ENCODE results near the gene LSM7. TPM values are rescaled to one million over a fixed set of nuclear protein-coding genes. Genes with fewer than 3 reads are reported as not detected.

The LSM7 gene
- 79.3 and 157 TPM in 2 replicates for total RNA-seq

DNA sequence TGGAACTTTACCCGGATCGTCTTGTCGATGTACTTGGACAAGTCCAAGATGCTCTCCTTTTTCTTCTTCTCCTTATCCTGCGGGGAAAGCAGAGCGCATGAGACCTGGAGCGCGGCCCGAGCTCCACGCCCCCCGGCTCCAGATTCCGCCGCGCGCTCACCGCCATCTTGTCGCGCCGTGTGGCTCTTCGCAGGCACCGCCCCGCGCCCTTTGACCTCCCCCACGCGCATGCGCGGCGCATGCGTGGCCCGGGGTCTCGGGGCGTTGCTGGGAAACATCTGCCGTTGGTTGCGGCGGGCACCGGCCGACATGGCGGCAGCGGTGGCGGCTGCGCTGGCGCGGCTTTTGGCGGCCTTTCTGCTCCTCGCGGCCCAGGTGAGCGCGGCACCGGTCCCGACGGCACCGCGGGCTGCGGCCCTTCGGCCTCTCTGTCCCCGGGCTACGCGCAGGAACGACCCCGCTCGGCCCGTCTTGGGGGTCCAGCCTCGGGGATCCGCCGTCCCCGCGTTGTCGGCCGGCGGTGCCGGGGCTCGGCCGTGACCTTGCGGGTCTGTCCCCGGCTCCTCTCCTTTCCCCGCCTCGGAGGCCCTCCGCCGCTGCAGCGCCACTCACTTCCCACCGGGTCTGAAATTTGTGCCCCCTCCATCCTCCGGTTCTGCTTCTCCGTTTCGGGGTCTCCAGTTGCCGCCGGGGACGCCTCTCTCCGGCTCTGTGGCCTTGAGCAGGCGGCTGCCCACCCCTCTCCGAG is at the start of gene LSM7, which contains the start of gene SPPL2B:
TSS of gene LSM7 (minus strand) at position 186 of the 748 bp plus-strand sequence. CDS start at position 166, 20 bp downstream.
TSS of gene SPPL2B (plus strand) at position 284 of the 748 bp plus-strand sequence. CDS start at position 310, 26 bp downstream.

DNA sequence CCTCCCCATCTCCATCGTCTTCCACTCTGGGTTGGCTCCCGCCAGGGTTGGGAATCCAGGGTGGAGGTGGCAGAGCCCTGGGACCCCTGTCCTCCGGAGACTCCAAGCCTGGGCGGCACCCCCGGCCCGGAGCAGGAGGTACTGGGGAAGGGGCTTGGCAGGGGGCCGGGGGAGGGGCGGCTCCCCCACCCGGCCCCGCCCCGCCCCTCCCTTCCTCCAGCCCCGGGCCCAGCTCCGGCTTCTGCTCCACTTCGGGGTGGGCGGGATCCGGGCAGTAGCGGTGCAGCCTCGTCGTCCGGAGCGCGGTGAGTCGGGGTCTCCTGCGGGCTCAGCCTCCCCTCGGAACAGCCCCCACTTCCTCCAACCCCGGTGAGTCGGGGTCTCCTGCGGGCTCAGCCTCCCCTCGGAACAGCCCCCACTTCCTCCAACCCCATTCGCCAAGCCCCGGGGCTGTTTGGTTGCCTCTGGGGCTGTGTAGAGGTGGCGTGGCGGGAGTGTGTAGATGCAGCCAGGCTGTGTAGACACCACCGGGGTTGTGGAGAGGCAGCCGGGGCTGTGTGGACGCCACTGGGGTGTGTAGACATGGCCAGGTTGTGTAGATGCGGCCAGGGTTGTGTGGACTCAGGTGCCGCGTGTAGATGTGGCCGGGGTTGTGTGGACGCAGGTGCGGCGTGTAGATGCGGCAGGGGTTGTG is 31.8 kb upstream of the LSM7 start, which contains the start of gene TMPRSS9:
TSS of gene TMPRSS9 (plus strand) at position 274 of the 694 bp plus-strand sequence. CDS start 29,521 bp downstream, outside the sequence.

GRCh38 chr19:2308114-2308556 is 20.3 kb downstream of the LSM7 start, which contains the start of gene LINGO3:
Gene LINGO3 (minus strand): TSS chr19:2308154. CDS start chr19:2291776, 16,378 bp downstream.

DNA sequence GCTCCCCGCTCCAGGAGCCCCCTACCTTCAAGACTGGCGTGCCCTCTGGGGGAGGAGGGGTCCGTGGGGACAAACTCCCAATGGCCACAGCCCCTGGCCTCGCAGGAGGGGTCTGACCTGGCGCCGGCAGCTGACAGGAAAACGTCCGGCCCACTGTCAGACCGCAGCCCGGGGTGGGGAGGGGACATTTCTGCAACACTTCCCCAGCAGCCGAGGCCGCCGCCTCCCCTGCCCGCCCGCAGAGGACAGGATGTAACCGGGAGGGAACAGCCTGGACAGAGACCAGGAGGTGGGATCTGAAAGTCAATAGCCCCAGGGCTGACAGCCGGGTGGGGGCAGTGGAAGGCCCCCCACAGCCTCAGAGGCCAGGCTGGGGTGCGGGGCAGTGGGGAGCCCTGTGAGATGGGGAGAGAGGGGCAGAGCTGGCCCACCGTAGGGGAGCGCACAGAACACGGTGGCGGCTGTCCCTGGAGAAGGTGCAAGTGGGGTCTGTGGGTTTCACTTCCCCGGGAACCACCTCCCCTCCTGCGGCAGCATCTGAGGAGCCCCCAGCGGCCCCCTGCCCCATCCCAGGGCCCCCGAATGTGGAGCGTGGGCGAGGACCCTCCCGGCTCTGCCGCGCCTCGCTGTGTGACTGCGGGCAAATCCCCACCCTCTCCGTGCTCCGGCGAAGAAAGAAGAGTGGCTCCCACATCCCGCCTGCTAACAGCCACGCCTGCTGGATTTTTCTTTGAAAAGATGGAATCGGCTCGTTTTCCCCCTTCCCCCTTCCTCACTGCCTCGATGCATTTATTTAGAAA is 46.1 kb downstream of the LSM7 start, which contains the start of gene PEAK3:
TSS of gene PEAK3 (minus strand) at position 114 of the 800 bp plus-strand sequence. CDS start 1,244 bp downstream, outside the sequence.

Other genes starting within 250 kb of the LSM7 start
- gene MOB3A, start 232.3 kb downstream of the LSM7 start, total RNA-seq: 37.3 and 39.3 TPM in 2 replicates
- 2.6 and 4.6 TPM in 2 replicates for gene IZUMO4, start 231.7 kb downstream of the LSM7 start, total RNA-seq
- gene AP3D1, start 177.0 kb downstream of the LSM7 start, total RNA-seq: 85.7 and 126 TPM in 2 replicates
- 4.8 and 9.4 TPM in 2 replicates for gene DOT1L, start 164.7 kb downstream of the LSM7 start, total RNA-seq
- 56.3 and 73.0 TPM in 2 replicates for gene PLEKHJ1, start 92.3 kb downstream of the LSM7 start, total RNA-seq
- 22.2 and 38.4 TPM in 2 replicates for gene SF3A2, start 91.8 kb downstream of the LSM7 start, total RNA-seq
- not detected in 2 replicates for gene AMH, start 79.3 kb downstream of the LSM7 start, total RNA-seq
- 0.72 TPM in 1 of 2 replicates, not detected in the other for gene JSRP1, start 72.2 kb downstream of the LSM7 start, total RNA-seq
- gene PEAK3, start 46.4 kb downstream of the LSM7 start, total RNA-seq: not detected in 2 replicates
- gene LINGO3, start 20.4 kb downstream of the LSM7 start, total RNA-seq: not detected in 2 replicates
- gene SPPL2B, start 98 bp upstream of the LSM7 start, total RNA-seq: 12.4 and 15.7 TPM in 2 replicates
- gene TMPRSS9, start 31.7 kb upstream of the LSM7 start, total RNA-seq: not detected in 2 replicates
- gene TIMM13, start 99.0 kb upstream of the LSM7 start, total RNA-seq: 35.4 and 39.2 TPM in 2 replicates
- 42.4 and 74.2 TPM in 2 replicates for gene LMNB2, start 128.4 kb upstream of the LSM7 start, total RNA-seq
- gene GADD45B, start 147.5 kb upstream of the LSM7 start, total RNA-seq: 12.8 and 29.6 TPM in 2 replicates